Measurements from ENCODE around the gene MICU1. TPM values are rescaled to one million over a fixed set of nuclear protein-coding genes. Genes with fewer than 3 reads are reported as not detected.
"Not testable (repeated sequence)": the region's sequence is repeated elsewhere in the genome, so short reads cannot be mapped to it uniquely, and the experiment has no call there.

Gene MICU1
- total RNA-seq, 1 donor from 2014 or later = 66.8 TPM

GRCh38 chr10:72442969-72443368, 182.9 kb downstream of the MICU1 start:
- not testable (repeated sequence) for DNase-seq

GRCh38 chr10:72435570-72435969, 190.3 kb downstream of the MICU1 start:
- peak; percentile 11 for DNase-seq

- DNase-seq = not testable (repeated sequence)
Observed at GRCh38 chr10:72430936-72431335, 194.9 kb downstream of the MICU1 start.

- DNase-seq = no peak
Observed at GRCh38 chr10:72429931-72430330, 195.9 kb downstream of the MICU1 start.

- DNase-seq = peak; percentile 2
Observed at GRCh38 chr10:72426986-72427385, 198.9 kb downstream of the MICU1 start.

GRCh38 chr10:72425133-72425532, 200.7 kb downstream of the MICU1 start:
- DNase-seq = peak; percentile 9

GRCh38 chr10:72424561-72424960, 201.3 kb downstream of the MICU1 start:
- no peak for DNase-seq

GRCh38 chr10:72423426-72423825, 202.5 kb downstream of the MICU1 start:
- DNase-seq = no peak

GRCh38 chr10:72421885-72422540, 203.9 kb downstream of the MICU1 start:
- no peak for DNase-seq

- DNase-seq = no peak
Observed at GRCh38 chr10:72419241-72419640, 206.6 kb downstream of the MICU1 start.

- DNase-seq = no peak
Observed at GRCh38 chr10:72418679-72419078, 207.2 kb downstream of the MICU1 start.

GRCh38 chr10:72417971-72418370, 207.9 kb downstream of the MICU1 start:
- DNase-seq = no peak

- DNase-seq = no peak
Observed at GRCh38 chr10:72416661-72417060, 209.2 kb downstream of the MICU1 start.

GRCh38 chr10:72414642-72415041, 211.2 kb downstream of the MICU1 start:
- no peak for DNase-seq

GRCh38 chr10:72409167-72409566, 216.7 kb downstream of the MICU1 start:
- DNase-seq = no peak

GRCh38 chr10:72407927-72408600, 217.8 kb downstream of the MICU1 start:
- DNase-seq = no peak

GRCh38 chr10:72407471-72407870, 218.4 kb downstream of the MICU1 start:
- DNase-seq = no peak

- not testable (repeated sequence) for DNase-seq
Observed at GRCh38 chr10:72395581-72395980, 230.3 kb downstream of the MICU1 start.

GRCh38 chr10:72392571-72392970, 233.3 kb downstream of the MICU1 start:
- no peak for DNase-seq

GRCh38 chr10:72390764-72391163, 235.1 kb downstream of the MICU1 start:
- no peak for DNase-seq

- DNase-seq = no peak
Observed at GRCh38 chr10:72389716-72390115, 236.2 kb downstream of the MICU1 start.

- no peak for DNase-seq
Observed at GRCh38 chr10:72389014-72389413, 236.9 kb downstream of the MICU1 start.

- no peak for DNase-seq
Observed at GRCh38 chr10:72388062-72388461, 237.8 kb downstream of the MICU1 start.

- no peak for DNase-seq
Observed at GRCh38 chr10:72386916-72387586, 238.8 kb downstream of the MICU1 start.

Measured in occipital lobe (tissue), 2 donors.